Ovary (tissue), 3 donors: Measurements from ENCODE around the gene PRICKLE2.

ENCODE experiments used
- EP300 ChIP-seq: sonication (generic); formaldehyde crosslinking; IDR thresholded peaks from one replicate; pipeline ENCODE4 v1.6.1; 2017; ENCODE audit warnings: antibody characterized with exemption
- POLR2A ChIP-seq: fragments of 450-650 bp; IDR thresholded peaks from one replicate; pipeline ENCODE4 v1.6.1; 2017; ENCODE audit warnings: antibody characterized with exemption, mild to moderate bottlenecking, moderate library complexity
- TF ChIP-seq, protein P1 (sequence below), 3 donors: fragments of 450-650 bp in 2 of 3; fragments of 200-600 bp in 1 of 3; IDR thresholded peaks; one replicate each; pipeline versions ENCODE4 v1.5.1 to v1.8.0; 2016 to 2022; ENCODE audit warnings: antibody characterized with exemption in 3 of 3, mild to moderate bottlenecking in 1 of 3
- donor health status: DM: no; HTN: no; CAD: no.

DNA sequence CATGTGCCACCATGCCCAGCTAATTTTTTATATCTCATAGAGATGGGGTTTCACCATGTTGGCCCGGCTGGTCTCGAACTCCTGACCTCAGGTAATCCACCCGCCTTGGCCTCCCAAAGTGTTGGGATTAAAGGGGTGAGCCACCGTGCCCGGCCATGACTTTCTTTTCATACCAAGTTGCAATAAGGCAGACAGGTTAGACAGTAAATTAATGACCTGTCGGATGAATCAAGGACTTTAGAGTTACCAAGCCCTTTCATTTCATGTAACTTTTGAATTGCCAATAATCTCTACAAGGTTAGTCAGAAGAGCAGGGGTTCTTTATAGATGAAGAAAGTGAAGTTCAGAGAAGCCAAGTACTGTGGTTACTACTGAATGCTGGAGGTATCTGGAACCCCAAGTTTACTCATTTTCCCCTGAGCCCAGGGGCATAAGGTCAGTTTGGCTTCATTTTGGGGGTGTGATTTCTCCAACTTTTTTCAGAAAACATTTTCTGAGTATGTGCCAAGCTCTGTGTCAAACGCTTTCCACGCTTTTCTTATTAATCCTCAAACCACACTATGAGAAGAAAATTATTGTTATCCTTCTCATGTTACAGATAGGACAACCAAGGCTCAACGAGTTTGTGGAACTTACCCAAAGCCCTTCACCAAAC, 11.9 kb downstream of the PRICKLE2 start:
- TF ChIP-seq, protein P1, sequence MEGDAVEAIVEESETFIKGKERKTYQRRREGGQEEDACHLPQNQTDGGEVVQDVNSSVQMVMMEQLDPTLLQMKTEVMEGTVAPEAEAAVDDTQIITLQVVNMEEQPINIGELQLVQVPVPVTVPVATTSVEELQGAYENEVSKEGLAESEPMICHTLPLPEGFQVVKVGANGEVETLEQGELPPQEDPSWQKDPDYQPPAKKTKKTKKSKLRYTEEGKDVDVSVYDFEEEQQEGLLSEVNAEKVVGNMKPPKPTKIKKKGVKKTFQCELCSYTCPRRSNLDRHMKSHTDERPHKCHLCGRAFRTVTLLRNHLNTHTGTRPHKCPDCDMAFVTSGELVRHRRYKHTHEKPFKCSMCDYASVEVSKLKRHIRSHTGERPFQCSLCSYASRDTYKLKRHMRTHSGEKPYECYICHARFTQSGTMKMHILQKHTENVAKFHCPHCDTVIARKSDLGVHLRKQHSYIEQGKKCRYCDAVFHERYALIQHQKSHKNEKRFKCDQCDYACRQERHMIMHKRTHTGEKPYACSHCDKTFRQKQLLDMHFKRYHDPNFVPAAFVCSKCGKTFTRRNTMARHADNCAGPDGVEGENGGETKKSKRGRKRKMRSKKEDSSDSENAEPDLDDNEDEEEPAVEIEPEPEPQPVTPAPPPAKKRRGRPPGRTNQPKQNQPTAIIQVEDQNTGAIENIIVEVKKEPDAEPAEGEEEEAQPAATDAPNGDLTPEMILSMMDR (IDR thresholded peaks at IDR 0.05): no peak
- TF ChIP-seq POLR2A: no peak
- no peak for TF ChIP-seq EP300
